GM19463 (cell line): Measurements from ENCODE around the gene JAG2.

Source experiments
- ATAC-seq: cut with Tn5 transposase; IDR thresholded peaks from one replicate; pipeline ENCODE4 v1.9.1; 2021; ENCODE audit warnings: mild to moderate bottlenecking, moderate library complexity; ENCODE audit not compliant: unreplicated experiment

The JAG2 gene

DNA sequence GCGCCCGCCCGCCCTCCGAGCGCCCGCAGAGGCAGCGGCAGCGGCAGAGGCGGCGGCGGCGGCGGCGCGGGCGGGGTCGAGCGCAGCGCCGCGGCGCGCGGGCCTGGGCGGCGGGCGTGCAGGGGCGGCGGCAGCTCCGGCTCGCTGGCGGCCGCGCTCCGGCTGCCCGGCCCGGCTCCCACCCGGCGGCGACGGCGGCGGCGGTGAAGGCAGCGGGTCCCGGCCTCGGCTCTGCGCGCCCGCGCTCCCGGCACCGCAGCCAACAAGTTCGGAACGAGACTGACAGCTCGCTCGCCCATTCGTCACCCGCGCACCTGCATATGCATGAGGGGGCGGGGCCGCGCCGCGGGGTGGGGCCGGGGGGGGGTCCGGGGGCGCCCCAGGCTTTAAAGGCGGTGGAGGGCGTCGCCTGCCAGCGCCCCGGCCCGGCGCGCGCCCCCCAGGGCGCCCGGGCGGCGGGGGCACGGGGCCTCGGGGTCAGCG is at the start of gene JAG2:
Gene JAG2, minus strand, starts transcription at position 281 of the 483 bp plus-strand sequence. CDS start 356 bp downstream, outside the sequence.
- ATAC-seq = no peak

DNA sequence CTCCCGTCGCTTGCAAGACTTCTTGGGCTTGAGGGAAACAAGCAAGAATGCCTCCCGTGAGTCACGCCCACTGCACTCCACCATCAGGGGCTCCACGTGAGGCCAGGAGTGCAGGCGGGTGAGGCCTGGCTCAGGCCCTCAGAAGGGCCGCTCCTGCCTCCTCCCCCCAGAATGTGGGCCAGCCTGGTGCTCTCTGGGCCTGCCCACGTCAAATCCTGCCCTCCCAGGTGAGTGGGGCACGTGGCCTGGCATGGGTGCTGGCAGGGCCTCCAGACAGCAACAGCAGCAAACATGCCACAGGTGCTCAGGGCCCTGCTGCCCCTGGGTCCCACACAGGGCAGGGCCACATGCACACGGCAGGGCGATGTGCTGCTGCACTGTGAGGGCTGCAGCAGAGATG is 49.2 kb upstream of the JAG2 start:
- no peak for ATAC-seq

DNA sequence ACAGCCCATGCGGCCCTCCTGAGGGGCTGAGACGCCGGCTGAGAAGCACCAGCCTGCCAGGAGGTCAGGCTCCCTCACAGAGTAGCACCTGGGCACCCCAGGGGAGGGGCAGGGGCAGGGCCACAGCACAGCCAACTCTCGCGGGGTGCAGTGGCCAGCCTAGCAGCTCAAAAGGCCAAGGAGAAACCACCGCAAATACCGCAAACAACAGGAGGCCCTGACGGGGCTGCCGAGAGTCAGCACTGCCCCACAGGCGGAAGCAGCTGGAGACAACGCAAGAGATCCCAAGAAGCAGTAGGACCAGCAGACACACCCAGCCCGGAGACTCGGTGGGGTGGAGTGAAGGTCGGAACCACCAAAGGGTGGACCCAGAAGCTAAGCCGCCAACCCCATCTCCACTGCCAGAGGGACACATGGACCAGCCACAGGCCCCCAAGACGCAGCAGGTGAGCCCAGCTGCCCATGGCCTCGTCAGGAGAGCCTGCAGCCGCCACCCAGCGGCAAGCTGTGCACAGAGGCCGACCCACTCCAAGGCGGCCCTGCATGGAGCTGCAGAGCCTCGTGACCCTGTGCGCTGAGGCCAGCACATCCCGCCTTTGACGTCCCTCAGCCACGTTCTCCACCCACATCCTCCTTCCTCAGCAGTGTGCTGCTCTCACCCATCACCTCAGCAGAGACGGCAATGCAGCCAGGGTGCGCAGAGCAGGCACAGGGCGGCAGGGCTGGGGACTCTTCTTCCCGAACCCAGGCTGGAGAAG is 48.1 kb upstream of the JAG2 start:
- ATAC-seq = no peak

DNA sequence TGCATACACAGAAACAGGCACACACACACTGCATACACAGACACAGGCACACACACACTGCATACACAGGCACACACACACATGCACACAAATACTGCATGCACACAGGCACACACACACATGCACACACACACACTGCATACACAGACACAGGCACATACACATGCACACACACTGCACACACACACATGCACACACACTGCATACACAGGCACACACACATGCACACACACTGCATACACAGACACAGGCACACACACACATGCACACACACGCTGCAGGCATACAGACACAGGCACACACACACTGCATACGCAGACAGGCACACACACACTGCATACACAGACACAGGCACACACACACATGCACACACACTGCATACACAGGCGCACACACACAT is 47.0 kb upstream of the JAG2 start:
- ATAC-seq = no peak

DNA sequence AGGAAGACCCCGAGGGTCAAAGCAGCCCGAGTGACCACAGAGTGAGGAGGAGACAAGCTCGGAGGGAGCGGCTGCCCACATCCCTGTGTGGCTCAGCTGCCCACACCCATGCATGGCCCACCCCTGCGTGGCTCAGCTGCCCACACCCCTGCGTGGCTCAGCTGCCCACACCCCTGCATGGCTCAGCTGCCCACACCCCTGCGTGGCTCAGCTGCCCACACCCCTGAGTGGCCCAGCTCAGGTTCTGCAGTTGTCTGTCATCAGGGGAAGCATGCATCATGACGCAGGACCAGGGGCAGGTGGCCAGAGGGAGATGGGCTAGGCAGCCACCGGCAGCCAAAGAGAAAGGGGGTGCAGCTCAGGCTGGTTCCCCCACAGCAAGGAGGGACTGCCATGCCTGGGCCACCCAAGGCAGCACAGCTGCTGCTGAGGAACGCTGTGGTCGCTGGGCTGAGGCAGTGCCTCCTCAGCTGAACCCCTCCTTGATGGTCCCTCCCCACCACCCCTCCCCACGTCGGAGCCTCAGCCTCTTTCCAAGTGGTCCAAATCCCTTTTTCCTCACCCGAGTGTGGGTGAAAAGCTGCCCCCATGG is 45.8 kb upstream of the JAG2 start:
- ATAC-seq = no peak

DNA sequence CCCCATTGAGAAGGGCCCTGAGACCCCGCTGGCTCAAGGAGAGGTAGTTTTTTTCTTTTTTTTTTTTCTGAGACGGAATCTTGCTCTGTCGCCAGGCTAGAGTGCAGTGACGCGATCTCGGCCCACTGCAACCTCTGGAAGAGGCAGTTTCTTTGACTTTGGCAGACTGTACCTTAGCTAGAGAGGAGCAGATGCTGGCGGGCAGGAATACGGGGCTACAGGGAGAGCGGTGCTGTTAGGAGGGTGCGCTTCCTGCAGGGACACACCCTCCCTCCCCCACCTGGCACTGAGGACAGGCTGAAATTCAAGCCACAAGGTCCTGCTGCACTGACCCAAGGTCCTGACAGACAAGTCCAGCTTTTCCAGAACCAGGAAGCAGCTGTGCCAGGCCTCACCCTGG is 44.8 kb upstream of the JAG2 start:
- no peak for ATAC-seq

DNA sequence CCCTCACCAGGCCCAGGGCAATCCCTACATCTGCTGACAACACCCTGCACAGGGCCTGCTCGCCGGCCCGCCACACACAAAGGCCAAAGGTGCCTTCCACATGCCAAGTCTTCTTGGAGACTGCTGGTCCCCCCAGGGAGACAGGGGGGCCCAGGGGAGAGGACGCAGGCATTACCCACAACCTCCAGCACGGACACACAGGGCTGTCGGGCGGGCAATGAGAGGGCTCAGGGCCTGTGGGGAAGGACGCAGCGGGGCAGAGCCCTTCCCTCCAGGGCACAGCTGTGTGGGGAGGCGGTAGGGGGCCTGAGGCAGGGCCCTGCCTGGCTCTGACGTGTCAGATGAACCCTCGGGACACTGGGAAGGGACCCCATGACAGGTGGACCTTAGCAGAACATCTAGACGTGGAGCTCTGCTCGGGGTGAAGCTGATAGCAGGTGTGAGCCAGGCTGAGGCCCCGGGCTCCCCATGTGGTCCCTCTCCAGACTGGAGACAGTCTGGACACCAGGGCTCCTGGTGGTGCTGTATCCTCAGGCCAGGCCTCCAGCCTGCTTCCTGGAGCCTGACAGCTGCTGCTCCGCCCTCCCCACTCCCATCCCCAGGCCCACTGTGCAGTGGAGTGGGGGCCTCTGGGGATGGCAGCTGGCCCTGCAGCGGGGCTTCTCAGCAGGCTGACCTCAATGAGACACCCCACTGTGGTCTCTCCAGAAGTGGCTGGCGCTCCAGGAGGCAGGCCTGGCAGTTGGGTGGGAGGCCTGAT is 44.1 kb upstream of the JAG2 start:
- ATAC-seq = no peak

DNA sequence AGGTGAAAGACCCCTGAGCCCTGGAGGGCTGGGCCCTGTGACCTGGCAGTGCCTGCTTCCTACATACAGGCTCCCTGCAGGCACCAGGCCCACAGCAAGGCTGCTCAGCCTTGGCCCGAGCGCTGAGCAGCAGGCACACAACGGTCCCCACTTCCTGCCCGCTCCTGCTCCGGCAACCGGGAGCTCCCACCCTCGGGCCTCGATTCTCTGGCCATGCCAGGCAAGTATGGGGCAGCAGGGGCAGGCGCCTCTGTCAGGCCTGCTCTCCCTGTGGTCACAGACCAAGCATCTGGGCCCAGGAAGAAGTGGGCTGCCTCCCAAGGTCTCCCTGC is 43.1 kb upstream of the JAG2 start:
- no peak for ATAC-seq

DNA sequence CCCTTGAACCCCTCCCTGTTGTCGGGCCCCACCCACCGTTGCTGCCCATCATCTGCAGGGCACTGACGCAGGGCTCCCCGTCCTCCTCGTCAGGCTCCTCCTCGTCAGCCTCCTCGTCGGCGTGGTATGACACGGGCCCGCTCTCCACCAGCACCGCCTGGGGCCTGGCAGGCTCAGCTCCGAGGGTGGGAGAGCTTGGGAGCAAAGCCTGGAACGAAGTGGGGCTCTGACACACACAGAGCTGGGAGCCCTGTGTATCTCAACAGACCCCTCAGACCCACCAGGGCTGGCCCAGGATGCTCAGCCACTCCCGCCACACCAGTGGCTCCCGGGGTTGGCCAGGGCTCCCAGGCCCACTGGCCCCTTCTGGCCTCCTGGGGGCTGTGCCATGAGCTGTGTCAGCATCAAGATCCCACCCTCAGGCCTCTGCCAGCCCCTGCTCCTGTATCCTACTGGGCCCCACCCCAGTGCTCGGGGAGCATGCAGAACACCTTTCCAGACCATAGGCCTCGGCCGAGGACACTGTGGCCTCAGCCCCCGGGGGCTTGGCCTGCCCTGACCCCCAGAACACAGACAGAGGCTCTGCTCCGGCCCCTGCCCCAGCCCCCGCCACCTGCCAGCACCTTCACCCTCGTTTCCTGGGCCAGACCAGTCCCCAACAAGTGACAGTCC is 42.6 kb upstream of the JAG2 start:
- no peak for ATAC-seq

DNA sequence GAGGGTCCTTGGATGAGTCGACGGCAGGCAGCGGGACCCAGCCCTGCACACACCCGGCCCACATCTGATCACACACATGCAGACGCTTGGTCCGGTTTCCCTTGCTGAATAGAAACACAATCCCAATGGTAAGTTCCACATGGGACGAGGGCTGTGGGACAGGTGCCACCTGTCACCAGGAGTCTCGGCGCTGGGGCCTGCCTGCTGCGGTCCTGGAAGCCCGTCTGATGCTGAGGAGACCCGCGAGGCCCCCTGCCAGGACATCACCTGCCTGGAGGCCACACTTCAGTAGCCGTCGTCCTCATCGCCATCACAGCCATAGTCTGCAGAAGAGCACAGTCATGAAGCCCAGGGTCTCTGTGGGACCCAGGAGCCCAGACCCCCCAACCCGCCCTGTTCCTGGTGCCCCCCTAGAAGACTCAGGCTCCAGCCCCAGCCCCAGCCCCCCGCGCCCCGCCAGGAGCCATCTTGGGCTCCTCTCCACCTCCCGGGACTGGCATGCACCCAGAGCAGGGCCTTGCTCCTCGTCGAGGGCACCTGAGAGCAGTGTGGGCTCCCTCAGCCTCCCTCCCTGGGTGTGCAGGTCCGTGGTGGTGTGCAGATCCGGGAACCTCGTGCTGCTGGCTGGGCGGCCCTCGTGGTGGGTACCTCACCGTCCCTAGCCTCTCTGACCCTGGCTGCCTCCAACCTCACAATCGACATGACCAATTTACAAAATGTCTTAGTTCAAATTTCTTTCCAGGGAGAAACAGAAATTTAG is 41.9 kb upstream of the JAG2 start:
- ATAC-seq = no peak

DNA sequence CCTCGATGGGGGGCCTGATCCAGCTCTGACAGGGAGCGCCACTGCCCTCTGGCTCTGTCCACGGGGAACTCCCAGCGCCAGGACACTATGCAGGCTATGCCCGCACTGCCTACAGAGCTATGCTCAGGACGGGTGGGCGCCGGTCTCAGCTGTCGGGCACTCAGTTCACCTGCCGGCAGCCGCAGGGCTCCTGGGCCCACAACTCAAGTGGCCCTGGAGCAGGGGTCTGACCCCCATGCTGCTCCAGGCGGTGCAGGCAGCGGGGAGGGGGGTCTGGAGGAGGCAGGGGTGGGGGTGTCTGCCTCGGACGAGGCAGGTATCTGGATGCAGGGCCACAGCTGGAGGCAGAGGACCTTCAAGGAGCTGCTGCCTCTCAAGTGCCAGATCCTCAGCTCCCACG is 41.1 kb upstream of the JAG2 start:
- no peak for ATAC-seq

DNA sequence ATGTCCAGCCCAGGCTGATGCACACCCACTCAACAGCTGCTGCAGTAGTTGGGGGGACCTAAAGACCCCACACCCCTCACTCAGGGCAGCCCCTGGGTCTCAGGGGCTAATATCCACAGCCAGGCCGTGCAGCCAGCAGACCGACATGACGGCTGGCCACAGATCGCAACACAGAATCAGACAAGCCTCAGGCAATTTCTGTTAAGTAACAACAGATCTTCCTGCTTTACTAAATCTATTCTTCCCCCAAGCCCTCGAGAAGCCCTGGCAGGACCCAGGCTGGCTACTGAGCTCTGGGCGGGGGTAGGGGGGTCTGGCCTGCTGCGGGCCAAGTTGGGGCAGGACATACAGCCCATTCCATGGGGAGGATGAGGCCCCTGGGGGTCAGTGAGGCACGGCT is 40.5 kb upstream of the JAG2 start:
- ATAC-seq = no peak

DNA sequence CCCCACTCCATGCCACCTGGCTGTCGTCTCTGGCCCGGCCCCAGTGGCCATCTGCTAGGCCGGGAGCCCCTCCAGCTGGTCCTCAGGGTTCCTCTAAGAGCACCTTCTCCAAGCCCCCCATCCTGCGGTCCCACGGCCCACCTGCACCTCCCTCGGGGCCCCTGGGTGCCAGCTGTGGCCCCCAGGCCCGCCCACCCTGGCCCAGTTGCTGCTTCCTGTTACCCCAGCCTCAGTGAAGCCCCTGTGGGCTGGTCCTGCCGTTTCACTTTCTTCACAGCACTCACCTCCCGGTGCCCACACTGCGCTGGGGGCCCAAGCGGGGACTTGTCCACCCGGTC is 40.1 kb upstream of the JAG2 start:
- ATAC-seq = no peak

DNA sequence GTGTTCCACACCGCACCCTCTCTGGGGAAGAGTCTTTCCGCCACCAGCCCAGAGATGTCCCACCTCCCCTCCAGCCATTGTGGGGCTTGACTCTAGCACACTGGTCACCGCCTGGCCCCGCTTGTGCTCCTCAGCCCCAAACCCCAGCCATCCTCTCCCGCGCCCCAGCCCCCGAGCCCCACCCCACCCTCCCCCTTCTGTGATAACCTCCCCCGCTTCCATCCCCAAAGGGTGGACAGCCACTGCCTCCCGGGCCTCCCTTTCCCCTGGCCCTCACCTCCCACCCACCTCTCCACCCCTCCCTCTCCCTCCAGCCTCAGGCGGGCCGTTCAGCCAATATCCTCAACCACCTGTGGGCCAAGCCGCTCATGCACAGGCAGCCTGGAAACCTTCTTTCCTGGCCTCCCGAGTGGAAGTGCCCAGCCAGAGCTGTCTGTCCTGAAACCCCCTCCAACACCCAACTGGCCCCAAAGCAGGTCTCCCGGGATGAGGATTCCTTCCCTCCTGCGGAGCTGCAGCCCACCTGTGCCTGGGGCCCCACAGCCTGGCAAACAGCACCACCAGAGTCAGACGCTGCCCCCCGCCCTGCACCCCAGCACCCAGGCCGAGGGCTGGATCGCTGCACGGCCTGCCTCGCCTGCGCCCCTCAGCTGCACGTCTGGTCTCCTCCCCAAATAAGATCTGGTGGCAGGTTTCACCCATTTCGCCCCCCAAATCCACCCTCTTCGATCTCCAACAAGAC is 39.6 kb upstream of the JAG2 start:
- ATAC-seq = no peak

DNA sequence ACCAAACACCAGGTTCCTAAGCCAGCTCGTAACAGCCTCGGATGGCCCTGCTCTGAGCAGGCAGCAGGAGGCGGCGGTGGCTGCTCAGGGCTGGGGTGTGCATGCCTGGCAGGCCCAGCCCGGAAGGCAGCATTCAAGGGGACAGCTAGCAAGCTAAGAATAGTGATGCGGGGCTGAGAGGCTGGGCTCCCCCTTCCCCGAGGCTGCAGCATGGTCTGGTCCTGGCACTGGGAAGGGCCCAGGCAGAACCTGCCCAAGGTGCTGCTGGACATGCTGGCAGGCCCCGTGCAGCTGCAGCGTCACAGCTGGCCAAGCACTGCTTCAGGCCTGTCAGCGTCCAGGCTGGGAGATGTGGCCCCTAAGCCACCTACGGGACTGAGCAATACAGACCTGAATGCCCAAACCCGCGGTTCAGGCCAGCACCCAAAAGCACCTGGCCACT is 38.9 kb upstream of the JAG2 start:
- ATAC-seq = no peak

DNA sequence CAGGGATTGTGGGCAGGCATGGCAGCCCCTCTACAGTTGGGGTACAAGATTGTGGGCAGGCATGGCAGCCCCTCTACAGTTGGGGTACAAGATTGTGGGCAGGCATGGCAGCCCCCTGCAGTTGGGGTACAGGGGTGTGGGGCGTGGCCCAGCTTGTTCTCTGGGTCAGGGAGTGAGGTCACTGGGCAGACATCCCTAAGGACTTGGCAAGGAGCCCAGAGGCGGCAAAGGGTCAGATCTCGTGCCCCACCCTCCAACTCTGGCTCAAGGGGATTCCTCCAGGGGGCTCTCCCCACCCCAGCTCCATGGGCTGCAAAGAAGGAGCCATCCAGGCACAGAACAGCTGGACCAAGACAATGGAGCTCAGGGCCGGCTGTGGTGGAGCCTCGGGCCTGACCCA is 38.3 kb upstream of the JAG2 start:
- no peak for ATAC-seq

DNA sequence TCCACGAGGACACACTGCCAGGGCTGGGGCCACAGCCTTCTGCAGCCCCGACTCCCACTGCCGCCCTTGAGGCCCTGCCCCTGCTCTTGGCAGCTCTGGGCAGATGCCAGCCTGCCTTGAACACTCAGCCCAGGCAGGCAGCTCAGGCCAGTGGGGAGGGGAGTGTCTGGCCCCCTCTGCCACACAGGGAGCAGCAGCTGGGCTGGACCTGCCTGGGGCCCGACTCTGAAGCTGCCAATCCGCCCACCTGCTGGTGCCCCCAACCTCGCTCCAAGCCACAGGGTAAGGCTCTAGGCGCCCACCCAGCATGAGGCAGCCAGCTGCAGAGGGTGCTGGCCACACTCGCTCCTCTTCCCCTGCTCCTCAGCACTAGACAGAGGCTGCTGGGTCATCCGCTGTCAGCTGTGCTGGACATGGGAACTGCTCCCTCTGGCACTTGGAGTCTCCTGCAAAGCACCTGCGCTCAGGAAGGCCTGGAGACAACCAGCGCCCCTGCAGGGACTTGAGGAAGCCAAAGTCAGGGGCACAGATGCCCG is 37.2 kb upstream of the JAG2 start:
- no peak for ATAC-seq

DNA sequence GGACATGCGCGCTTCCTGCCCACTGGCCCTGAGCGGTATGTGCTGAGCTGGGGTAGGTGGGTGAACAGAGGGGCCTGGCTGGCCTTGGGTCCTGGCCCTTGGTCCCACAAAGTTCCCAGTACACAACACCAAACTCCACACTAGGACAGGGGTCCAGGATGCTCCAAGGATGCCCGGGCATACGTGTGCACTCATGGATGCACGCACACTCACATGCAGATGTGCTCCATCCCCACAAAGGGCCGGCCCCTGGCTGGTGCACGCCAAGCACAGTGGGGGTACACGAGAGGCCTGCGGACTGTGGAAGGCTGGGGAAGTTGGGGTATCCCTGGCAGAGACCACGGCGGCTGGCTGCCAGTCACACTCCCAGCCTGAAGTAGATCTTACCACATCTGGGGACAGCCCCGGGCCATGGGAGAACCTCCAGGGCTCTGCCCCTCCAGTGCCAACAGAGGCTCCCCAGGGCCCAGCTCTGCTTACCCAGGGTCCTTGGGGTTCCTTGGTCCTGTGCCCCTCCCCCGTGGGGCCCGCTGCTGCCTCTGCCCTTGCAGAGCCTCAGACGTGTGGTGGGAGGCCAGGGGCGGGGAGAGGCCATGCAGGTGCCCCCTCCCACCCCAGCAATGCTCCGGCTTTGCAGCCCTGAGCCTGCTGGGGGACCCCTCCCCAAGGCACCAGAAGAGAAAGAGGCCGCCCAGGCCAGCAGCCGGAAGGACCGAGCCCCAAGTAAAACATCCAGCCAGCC is 36.5 kb upstream of the JAG2 start:
- no peak for ATAC-seq

DNA sequence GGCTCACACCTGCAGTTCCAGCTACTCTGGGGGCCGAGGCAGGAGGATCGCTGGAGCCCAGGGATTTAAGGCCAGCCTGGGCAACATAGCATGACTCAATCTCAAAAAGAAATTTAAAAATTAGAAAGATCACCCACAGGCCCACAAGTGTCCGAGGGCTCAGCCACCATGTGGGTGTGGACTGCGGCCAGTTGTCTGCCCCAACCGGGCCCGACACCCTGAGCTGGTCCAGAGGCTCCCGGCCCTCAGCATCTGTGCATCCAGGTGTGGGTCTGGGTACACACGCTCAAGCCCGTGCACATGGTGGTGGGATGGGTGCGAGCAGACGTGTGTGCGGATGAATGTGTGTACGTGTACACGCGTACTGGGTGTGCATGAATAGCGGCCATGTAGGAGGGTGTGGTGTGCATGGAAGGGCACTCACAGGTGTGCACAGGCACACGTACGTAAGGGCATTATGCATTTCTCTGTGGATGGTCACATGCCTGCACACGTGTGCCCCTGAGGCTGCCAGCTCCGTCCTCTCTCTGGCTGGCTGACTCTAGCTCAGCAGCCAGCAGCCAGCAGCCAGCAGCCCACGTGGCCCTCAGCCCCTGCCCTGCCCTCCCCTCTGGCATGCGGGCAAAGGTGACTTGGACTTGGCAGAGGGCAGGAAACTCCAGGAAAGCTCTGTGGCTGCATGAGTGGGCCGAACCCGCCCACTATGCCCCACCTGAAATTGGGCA is 35.8 kb upstream of the JAG2 start:
- no peak for ATAC-seq
